ENCODE data around the gene RMC1.
"Not testable (repeated sequence)": the region's sequence is repeated elsewhere in the genome, so short reads cannot be mapped to it uniquely, and the experiment has no call there.

Gene RMC1

DNA sequence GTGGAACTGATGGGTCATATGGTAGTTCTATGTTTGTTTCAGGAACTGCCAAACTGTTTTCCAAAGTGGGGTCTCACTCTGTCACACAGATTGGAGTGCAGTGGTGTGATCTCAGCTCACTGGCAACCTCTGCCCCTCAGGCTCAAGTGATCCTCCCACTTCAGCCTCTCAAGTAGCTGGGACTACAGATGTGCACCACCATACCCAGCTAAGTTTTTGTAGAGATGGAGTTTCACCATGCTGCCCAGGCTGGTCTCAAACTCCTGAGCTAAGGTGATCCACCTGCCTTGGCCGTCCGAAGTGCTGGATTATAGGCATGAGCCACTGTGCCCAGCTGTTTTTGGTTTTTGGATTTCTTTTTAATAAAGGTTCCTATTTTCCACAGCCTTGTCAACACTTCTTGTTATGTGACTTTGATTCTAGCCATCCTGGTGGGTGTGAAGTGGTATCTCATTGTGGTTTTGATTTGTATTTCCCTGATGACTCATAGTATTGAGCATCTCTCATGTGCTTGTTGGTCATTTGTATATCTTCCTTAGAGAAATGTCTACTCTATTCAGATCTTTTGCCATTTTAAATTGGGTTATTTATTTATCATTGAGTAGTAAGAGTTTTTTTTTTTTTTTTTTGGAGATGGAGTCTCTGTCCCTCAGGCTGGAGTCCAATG is 60.2 kb downstream of the RMC1 start:
- no peak for DNase-seq (ENCODE audit: low spot score)

DNA sequence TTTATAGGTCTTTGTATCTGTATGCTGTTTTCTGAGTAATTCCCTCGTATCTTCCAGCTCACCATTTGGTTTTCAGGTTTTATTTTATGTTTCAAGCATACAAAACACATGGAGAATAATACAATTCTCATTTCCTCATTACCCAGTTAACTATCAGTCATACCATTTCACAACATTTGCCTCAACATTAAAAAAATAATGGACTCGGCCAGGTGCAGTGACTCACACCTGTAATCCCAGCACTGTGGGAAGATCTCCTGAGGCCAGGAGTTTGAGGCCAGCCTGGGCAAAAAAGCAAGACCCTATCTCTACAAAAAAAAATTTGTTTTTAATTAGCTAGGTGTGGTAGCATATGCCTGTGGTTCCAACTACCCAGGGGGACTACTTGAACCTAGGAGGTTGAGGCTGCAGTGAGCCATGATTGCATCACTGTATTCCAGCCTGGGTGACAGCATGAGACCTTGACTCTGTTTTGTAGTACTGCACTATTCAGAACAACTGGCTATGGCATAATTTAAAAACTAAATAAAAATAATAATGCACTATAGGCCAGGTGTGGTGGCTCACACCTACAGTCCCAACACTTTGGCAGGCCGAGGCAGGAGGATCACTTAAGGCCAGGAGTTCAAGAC is 62.7 kb downstream of the RMC1 start:
- no peak for DNase-seq (ENCODE audit: low spot score)

DNA sequence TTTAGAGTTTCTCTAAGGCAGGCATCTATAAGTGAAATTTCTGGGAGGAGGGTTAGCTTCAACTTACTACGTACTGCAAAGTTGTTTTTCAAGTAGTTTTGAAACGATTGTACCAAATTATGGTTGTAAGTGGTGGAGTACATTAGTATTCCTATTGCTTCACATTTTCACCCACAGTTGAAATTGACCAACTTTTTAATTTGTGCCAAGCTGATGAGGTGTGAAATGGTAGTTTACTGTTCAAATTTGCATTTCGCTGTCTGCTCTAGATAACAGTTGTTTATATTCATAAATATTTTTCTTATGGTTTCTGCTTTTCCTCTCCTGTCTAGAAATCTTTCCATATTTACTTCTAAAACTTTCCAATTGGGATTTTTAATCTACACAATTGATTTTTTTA is 64.4 kb downstream of the RMC1 start:
- no peak for DNase-seq (ENCODE audit: low spot score)

DNA sequence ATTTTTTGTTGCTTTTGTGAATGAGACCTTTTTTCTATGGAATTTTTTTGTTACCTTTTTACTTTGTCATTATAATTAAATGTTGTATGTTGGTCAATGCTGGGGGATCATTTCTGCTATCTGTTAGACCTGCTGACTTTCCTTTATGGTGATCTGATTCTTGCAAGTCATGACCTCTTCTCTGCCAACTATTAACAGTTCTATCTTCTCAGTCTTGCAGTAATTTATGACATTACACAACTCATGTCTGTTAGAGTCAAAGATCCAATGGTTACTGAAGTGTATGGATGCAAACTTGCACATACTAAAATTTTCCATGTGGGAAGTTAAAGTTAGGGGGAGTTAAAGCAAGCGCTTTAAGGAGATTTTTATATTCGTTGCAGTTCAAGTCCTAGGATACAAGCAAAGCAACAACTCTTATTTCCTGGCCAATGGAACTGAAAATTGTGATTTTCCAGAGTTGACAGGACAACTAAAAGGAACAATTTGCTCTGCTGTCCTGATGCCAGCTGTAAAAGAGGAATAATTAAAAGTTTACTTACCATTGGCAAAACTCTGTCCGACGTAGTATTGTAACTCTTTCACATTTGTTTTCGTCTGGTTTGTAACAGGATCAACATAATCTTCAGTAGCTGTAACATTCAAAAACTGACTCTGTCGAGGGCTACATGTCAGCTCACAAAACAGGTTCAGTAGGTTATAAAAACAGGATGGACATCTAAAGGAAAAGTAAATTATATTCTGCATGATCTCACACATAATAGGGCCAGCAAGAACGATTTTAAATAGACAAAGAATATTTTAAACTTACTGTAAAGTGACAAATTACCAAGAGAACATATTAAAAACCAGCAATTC is 65.2 kb downstream of the RMC1 start:
- DNase-seq (ENCODE audit: low spot score): no peak

DNA sequence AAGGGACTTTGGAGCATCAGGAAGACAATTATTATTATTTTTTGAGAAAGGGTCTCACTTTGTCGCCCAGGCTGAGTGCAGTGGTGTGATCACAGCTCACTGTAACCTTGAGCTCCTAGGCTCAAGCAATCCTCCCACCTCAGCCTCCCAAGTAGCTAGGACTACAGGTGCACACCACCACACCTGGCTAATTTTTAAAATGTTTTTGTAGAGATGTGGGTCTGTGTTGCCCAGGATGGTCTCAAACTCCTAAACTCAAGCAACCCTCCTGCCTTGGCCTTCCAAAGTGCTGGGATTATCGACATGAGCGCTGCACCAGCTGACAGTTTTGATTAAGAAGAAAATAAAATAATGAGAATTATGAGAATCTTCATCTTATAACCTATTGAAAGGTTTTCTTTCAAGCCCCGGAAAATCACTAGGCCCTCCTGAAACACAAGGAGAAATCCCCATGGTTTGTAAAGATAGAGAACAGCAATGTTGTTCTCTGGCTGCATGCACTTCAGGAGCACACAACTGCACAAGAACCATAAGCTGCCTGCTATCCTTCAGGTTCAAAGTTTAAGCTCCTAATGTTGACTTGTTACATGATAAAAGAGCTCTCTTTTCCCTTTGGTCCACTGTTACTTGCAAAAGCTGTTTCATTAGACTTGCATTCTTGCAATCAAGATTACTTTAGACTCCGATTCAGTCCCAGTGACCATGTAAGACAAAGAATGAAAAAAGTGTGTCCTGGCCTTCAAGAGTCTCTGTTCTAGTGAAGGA is 66.2 kb downstream of the RMC1 start:
- no peak for DNase-seq (ENCODE audit: low spot score)

DNA sequence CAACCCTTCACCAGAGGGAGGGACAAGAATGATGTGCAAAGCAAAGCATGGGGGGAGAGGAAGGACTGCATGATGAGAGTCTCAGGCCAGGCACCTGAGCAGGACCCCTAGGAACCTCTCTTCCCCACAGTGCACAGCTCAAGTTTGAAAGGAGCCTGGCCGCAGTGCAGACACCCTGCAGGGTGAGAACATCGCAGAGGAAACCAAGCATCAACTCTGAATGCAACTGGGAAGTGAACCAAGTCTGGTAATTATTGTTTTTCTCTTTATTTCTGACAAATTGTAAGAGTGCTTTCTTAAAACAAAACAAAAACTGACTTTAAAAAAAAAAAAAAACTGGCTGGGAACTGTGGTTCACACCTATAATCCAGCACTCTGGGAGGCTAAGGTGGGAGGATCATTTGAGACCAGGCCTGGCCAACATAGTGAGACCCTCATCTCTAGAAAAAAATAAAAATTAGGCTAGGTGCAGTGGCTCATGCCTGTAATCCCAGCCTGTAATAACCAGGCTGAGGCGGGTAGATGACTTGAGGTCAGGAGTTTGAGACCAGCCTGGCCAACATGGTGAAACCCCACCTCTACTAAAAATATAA is 67.7 kb downstream of the RMC1 start:
- no peak for DNase-seq (ENCODE audit: low spot score)

DNA sequence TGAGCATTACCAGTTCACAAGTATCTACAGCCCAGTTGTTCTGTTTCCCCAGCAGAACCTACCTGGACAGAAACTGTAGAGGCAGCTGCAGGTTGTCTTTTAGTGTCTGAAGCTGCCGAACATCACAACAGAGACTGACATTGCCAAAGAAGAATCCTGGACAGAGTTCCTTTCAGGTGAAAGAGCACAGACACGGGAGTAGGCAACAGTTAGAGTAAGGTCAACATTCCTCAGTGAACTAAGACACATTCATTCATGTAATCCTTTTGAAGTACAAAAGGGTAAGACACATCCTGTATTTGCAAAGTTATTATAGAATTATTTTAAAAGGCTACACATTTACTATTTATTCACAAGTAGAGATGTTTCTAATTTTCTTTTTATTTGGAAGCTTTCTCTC is 68.7 kb downstream of the RMC1 start:
- no peak for DNase-seq (ENCODE audit: low spot score)

DNA sequence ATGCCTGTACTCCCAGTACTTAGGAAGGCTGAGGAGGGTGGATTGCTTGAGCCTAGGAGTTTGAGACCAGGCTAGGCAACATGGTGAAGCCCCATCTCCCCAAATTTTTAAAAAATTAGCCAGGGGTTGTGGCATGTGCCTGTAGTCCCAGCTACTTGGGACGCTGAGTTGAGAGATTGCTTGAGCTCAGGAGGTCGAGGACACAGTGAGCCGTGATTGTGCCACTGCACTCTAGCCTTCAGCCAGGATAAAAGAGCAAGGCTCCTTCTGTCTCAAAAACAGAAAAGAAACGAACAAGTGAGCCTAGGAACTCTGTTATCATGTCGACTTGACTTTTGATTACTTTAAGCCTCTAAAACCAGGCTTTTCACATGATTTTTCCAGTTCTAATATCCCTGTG is 69.3 kb downstream of the RMC1 start:
- DNase-seq (ENCODE audit: low spot score): no peak

DNA sequence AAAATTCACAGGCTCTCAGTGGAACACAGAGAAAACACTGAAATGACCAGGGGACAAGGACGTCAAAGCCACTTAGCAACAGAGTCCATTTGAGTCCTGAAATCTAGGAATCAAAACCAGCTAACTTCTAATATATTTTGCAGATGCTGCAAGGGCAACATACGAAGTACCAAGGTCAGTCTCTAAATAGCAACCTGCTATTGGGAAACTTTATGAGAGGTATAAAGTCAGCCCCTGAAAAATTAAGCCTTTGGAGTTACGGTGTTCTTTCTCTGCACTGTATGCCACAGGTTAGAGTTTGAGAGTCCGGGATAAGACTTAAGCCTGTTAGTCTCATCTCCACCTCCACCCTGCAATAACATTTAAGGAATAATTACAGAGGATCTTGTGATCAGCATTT is 69.7 kb downstream of the RMC1 start:
- no peak for DNase-seq (ENCODE audit: low spot score)

DNA sequence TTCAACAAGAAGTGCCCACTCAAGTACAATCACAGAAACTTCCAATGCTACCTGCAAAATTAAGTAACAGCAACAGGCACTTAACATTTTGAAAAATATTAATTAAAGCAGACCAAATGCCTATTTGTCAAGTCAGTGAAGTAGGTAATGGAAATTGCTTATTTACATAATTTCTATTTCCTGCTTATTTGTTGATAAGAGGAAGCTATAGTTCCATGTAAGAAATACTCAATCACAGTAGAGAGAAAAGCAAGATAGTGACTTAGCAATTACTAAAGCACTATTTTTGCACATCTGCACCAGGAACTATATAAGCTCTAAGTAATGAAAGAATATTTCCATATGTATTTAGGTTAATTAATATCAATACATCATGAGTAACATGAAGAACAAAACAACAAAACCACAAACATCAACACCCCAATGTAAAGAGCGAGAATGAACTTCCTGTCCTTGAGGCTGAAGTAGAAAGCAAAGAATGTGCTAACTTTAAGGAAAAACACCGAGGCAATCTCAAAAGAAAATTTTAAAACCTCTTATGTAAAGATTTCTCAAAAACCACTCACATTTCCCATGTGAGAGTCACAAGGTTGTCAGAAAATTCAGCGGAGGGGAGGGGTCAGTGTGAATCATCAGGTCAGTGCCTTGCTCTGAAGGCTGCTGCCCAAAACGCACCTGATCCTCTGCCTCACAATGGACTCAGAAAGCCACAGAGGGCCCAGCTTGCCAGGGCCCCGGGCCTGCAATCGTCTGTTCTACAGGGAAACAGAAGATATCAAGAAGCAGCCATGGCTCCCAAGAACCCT is 70.5 kb downstream of the RMC1 start:
- DNase-seq (ENCODE audit: low spot score): no peak

DNA sequence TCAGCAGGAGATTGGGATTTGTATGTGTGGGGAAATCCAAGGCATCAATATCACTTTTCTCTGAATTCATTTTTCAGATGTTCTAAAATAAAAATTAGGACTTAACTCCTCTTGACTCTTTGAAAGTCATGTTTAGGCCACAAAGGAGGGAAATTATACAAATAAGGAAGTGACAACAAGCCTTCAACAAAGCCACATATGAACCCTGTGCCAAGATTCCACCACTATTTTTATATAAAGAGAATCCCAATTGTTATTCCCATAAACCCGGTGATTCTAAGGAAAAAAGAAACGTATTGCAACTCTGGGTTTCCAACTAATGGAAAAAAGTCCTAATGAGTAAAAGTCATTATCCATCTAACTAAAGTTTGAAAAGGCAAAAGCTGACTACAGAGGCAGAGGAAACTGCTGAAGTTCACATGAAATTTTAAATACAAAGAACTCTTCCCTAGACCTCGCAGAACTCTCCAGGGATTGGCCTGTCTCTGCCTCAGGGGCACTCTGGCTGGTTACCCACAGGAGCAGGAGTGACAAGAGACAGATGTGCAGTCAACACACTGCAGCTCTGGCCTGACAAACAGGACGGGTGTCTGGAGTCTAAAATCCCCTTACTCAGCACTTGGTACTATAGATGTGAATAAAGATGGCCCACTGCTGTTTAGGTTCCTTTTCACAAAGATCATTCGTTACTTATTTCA is 71.4 kb downstream of the RMC1 start:
- DNase-seq (ENCODE audit: low spot score): no peak

DNA sequence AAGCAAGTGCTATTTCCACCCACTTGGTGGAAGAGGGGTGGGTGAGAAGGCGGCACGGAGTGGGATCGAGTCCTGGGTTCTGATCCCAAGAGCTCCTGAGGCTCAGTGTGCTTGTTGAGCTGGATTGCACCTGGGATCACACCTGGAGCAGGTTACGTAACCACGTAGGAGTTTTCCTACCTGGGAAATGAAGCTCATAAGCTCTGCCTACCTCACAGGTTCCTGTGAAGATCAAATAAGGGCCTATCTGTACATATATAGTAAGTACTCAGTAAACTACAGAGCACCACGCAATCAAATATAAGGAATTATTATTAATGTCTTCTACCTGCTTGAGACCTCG is 72.0 kb downstream of the RMC1 start:
- no peak for DNase-seq (ENCODE audit: low spot score)

DNA sequence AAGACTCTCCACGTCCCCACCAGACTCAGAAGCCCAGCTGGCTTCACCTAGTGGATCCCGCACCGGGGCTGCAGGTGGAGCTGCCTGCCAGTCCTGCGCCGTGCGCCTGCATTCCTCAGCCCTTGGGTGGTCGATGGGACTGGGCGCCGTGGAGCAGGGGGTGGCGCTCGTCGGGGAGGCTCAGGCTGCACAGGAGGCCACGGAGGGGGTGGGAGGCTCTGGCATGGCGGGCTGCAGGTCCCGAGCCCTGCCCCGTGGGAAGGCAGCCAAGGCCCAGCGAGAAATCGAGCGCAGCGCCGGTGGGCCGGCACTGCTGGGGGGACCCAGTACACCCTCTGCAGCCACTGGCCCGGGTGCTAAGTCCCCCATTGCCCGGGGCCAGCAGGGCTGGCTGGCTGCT is 74.2 kb downstream of the RMC1 start:
- DNase-seq (ENCODE audit: low spot score): not testable (repeated sequence)

DNA sequence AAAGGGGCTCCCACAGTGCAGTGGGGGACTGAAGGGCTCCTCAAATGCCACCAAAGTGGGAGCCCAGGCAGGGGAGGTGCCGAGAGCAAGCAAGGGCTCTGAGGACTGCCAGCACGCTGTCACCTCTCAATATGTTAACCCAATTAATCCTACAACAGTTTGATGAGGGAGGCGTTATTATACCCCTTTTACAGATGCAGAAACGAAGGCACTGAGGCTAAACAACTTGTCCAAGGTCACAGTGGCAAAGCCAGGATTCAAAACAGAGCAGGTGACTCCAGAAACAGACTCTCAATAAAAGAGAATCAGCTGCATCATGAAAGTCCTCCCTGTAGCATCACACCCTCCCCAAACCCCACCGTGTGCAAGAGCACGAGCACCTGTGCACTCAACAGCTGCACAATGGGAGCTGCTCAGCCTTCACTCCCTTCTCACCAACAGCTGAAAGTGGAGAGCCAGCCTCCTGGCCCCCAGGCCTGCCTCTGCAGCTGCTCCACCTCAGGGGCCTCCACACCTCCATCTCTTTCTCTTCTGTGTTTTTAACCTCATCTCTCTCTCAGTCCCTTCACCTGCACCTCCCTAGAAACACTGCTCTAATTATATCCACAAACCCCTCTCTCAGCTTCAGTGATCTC is 74.9 kb downstream of the RMC1 start:
- DNase-seq (ENCODE audit: low spot score): no peak

DNA sequence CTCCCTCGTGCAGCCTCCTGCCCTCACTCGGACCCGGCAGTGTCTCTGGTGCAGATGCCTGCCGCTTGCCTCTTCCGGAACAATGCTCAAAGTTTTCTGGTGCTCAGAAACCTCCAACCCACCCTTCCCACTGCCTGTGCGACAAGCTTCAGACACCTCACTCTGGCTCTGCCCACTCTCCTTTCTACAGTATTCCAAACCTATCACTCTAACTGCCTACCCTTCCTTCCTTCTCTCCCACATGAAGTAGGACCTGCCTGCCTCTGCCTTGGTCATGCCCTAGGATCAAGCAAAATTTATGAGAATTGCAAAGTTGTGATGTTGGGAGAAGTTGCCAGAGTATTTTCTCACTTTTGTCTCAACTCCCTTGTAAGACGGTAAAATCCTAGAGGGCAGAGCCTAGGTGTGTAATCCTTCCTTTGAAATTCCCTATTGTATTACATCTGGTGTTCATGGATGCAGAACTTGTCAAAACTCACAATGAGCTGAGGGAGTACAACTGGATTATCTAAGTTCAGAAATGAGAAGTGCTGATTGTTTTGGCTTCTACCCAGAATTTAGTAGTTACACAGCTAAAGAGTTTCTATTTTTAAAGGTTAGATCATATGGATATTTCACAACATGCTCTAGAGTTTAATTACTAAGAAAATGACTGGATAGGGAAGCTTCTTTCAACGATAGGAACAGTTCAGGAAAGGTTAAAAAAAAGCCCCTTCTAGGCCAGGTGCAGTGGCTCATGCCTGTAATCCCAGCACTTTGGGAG is 75.8 kb downstream of the RMC1 start:
- DNase-seq (ENCODE audit: low spot score): no peak

DNA sequence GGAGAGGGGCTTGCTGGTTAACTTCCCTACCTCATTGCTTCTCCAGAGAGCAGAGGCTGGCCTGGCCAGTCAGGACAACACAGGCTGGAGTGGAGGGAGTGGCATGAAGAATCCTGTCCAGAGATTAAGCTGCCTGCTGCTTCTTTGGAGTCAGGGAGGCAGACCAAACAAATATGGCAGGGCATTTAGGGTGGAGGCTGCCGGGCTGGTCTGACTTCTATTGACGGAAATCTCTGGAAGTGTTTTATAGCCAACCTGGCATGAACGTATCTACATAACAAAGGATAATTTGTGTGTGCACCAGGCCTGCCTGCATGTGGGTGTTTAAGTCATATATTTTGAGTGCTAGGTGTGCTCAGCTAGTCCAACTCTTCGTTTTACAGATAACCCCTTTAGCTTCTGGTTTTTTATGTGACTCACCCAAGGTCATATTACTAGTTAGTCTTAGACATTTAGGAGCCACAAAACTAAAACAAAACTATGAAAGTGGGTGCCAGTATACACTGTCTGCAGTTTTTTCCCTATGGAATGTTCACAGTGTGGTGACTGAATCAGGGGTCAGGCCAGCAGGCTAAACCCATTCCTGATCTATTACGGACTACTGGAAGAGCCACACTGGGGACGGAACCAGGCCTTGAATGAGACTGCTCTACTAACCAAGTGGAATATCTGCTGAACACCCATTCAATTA is 77.5 kb downstream of the RMC1 start:
- DNase-seq (ENCODE audit: low spot score): no peak

Data from HuH-7.5 (cell line).